H1 (cell line): Measurements from ENCODE around the gene EPRS1. TPM values are rescaled to one million over a fixed set of nuclear protein-coding genes. Genes with fewer than 3 reads are reported as not detected.

ENCODE experiments used
- CTCF ChIA-PET: fragments of 300-600 bp; sonication (Branson Sonifier 250); formaldehyde crosslinking; loops from one replicate; lab custom pipeline; 2021; ENCODE audit not compliant: partially characterized antibody; lab: Charles Lee
- POLR2A ChIA-PET: fragments of 300-600 bp; sonication (Branson Sonifier 250); formaldehyde crosslinking; loops from one replicate; lab custom pipeline; 2021; ENCODE audit warnings: inconsistent platforms; ENCODE audit not compliant: partially characterized antibody; lab: Charles Lee
- DNase-seq, 2 experiments: peaks; one replicate each; pipeline versions ENCODE4 v3.0.0 to v3.0.0-alpha.2; 2010 to 2022; ENCODE audit warnings: low spot score in 2 of 2, low read depth in 1 of 2, mixed read lengths in 1 of 2
- FAIRE-seq: peaks from 2 replicates; lab custom pipeline; 2011; peaks lifted over from hg19 to GRCh38; lab: Jason Lieb, UNC
- H2AFZ ChIP-seq: 2 replicates; pipeline ENCODE4 v1.8.1; 2012; ENCODE audit warnings: low read length, inconsistent platforms
- H2AK5ac ChIP-seq: 2 replicates; pipeline ENCODE4 v1.6.1; 2013; ENCODE audit warnings: low read depth, low read length
- H2BK120ac ChIP-seq: replicated peaks from 2 replicates; pipeline ENCODE3; 2013; ENCODE audit warnings: low read depth, low read length, inconsistent platforms
- H2BK12ac ChIP-seq: 2 replicates; pipeline ENCODE4 v1.6.1; 2013; ENCODE audit warnings: low read depth, low read length
- H2BK15ac ChIP-seq: 2 replicates; pipeline ENCODE4 v1.6.1; 2013; ENCODE audit warnings: low read length
- H2BK20ac ChIP-seq: 2 replicates; pipeline ENCODE4 v1.6.1; 2013; ENCODE audit warnings: low read length
- H2BK5ac ChIP-seq: 2 replicates; pipeline ENCODE4 v1.6.1; 2013; ENCODE audit warnings: low read depth, low read length
- H3K14ac ChIP-seq: 2 replicates; pipeline ENCODE4 v1.6.1; 2013; ENCODE audit warnings: inconsistent platforms; ENCODE audit not compliant: insufficient read length
- H3K18ac ChIP-seq: 2 replicates; pipeline ENCODE4 v1.6.1; 2013; ENCODE audit warnings: low read length; ENCODE audit errors: extremely low read depth
- H3K23ac ChIP-seq: 2 replicates; pipeline ENCODE4 v1.6.1; 2013; ENCODE audit warnings: inconsistent platforms; ENCODE audit not compliant: insufficient read length
- H3K23me2 ChIP-seq: 2 replicates; pipeline ENCODE4 v1.6.1; 2013; ENCODE audit warnings: low read depth, low read length
- H3K27ac ChIP-seq: 2 replicates; pipeline ENCODE4 v1.6.1; 2011; ENCODE audit warnings: low read depth, low read length, inconsistent platforms
- H3K27me3 ChIP-seq, 4 experiments: replicated peaks in 1 of 4; 1 replicate in 1 of 4; 2 replicates in 3 of 4; pipeline versions ENCODE4 v1.6.1 to v1.8.1; 2011 to 2013; ENCODE audit warnings: low read length in 3 of 4, mild to moderate bottlenecking in 3 of 4, inconsistent platforms in 2 of 4, mixed read lengths in 2 of 4, moderate library complexity in 1 of 4; ENCODE audit not compliant: control insufficient read depth in 3 of 4, insufficient read depth in 3 of 4; ENCODE audit errors: extremely low read depth in 1 of 4
- H3K36me3 ChIP-seq, 4 experiments: 2 replicates each; pipeline versions ENCODE4 v1.6.1 to v1.8.1; 2011 to 2013; ENCODE audit warnings: mild to moderate bottlenecking in 4 of 4, low read length in 3 of 4, moderate library complexity in 2 of 4, control low read depth in 1 of 4, inconsistent platforms in 1 of 4; ENCODE audit not compliant: insufficient read depth in 4 of 4, control insufficient read depth in 2 of 4
- H3K4ac ChIP-seq: replicated peaks from 2 replicates; pipeline ENCODE3; 2013; ENCODE audit warnings: low read length, low read depth, mixed read lengths, inconsistent platforms; ENCODE audit not compliant: insufficient read length
- H3K4me1 ChIP-seq, 4 experiments: replicated peaks in 1 of 4; 1 replicate in 1 of 4; 2 replicates in 3 of 4; pipeline versions ENCODE4 v1.6.1 to v1.8.1; 2011 to 2013; ENCODE audit warnings: low read length in 3 of 4, inconsistent platforms in 2 of 4, mixed read lengths in 1 of 4; ENCODE audit not compliant: insufficient read depth in 4 of 4, control insufficient read depth in 3 of 4
- H3K4me2 ChIP-seq, 2 experiments: 2 replicates each; pipeline versions ENCODE4 v1.6.1 to v1.8.1; 2011 to 2013; ENCODE audit warnings: low read depth in 2 of 2, low read length in 2 of 2, control low read depth in 1 of 2, inconsistent platforms in 1 of 2, mild to moderate bottlenecking in 1 of 2; ENCODE audit not compliant: insufficient read depth in 1 of 2
- H3K4me3 ChIP-seq, 4 experiments: fragments of 200-600, 300-600 bp in 1 of 4; sonication (generic), shearing (Covaris generic), sonication (Bioruptor Twin) in 1 of 4; 2 replicates each; pipeline versions ENCODE4 v1.5.1 to v1.8.1; 2011 to 2016; ENCODE audit warnings: low read length in 4 of 4, low read depth in 3 of 4, control low read depth in 2 of 4, inconsistent platforms in 2 of 4, mild to moderate bottlenecking in 2 of 4, mixed read lengths in 1 of 4, moderate library complexity in 1 of 4; ENCODE audit not compliant: insufficient read depth in 2 of 4; ENCODE audit errors: extremely low read depth in 1 of 4
- H3K56ac ChIP-seq: replicated peaks from 2 replicates; pipeline ENCODE3; 2013; ENCODE audit warnings: low read depth, mild to moderate bottlenecking, mixed read lengths, low read length, inconsistent platforms; ENCODE audit not compliant: insufficient read length
- H3K79me1 ChIP-seq: 2 replicates; pipeline ENCODE4 v1.6.1; 2013; ENCODE audit warnings: low read depth, low read length, control low read depth
- H3K79me2 ChIP-seq, 2 experiments: 2 replicates each; pipeline versions ENCODE4 v1.6.1 to v1.8.1; 2012 to 2013; ENCODE audit warnings: low read length in 2 of 2, mild to moderate bottlenecking in 2 of 2, inconsistent platforms in 1 of 2; ENCODE audit not compliant: insufficient read depth in 2 of 2, control insufficient read depth in 1 of 2
- H3K9ac ChIP-seq, 4 experiments: replicated peaks in 1 of 4; 1 replicate in 1 of 4; 2 replicates in 3 of 4; pipeline versions ENCODE4 v1.6.1 to v1.8.1; 2011 to 2013; ENCODE audit warnings: low read depth in 3 of 4, low read length in 3 of 4, control low read depth in 2 of 4, mild to moderate bottlenecking in 2 of 4, moderate library complexity in 2 of 4, inconsistent platforms in 1 of 4; ENCODE audit errors: extremely low read depth in 1 of 4
- H3K9me3 ChIP-seq, 2 experiments: 2 replicates each; pipeline versions ENCODE4 v1.6.1 to v1.8.1; 2012 to 2013; ENCODE audit warnings: mild to moderate bottlenecking in 2 of 2, moderate library complexity in 2 of 2, control low read depth in 1 of 2, inconsistent platforms in 1 of 2, low read depth in 1 of 2, low read length in 1 of 2, mixed read lengths in 1 of 2; ENCODE audit not compliant: insufficient read depth in 2 of 2
- H4K20me1 ChIP-seq, 2 experiments: replicated peaks in 1 of 2; 2 replicates each; pipeline versions ENCODE3 to v1.8.1; 2011 to 2013; ENCODE audit warnings: inconsistent platforms in 2 of 2, low read length in 2 of 2, mild to moderate bottlenecking in 1 of 2; ENCODE audit not compliant: insufficient read depth in 2 of 2, control insufficient read depth in 1 of 2
- H4K5ac ChIP-seq: 2 replicates; pipeline ENCODE4 v1.6.1; 2013; ENCODE audit warnings: low read length, low read depth, mixed read lengths, inconsistent platforms; ENCODE audit not compliant: insufficient read length
- H4K8ac ChIP-seq: 2 replicates; pipeline ENCODE4 v1.8.0; 2013; ENCODE audit warnings: mild to moderate bottlenecking, moderate library complexity, low read length, inconsistent platforms; ENCODE audit not compliant: insufficient read depth; ENCODE audit errors: extremely low read depth
- H4K91ac ChIP-seq: replicated peaks from 2 replicates; pipeline ENCODE3; 2013; ENCODE audit warnings: low read length, mixed read lengths, inconsistent platforms; ENCODE audit not compliant: insufficient read length
- ATF3 ChIP-seq: IDR thresholded peaks from 2 replicates; pipeline ENCODE4 v1.6.1; 2011; ENCODE audit warnings: low read depth, mild to moderate bottlenecking, low read length; ENCODE audit not compliant: insufficient read depth
- BCL11A ChIP-seq, 2 experiments: IDR thresholded peaks; one replicate each; pipeline ENCODE4 v1.6.1; 2011; ENCODE audit warnings: low read depth in 2 of 2, low read length in 2 of 2, mild to moderate bottlenecking in 2 of 2
- CBX5 ChIP-seq: fragments of 300-800, 300-1000 bp; sonication (generic); IDR thresholded peaks from 2 replicates; pipeline ENCODE4 v1.7.1; 2016; ENCODE audit warnings: antibody characterized with exemption, low read length, low read depth
- CBX8 ChIP-seq: fragments of 300-800, 300-1000 bp; sonication (generic); IDR thresholded peaks from 2 replicates; pipeline ENCODE4 v1.7.1; 2016; ENCODE audit warnings: low read depth, low read length, borderline replicate concordance
- CTBP2 ChIP-seq: IDR thresholded peaks from 2 replicates; pipeline ENCODE4 v1.7.0; 2011; ENCODE audit warnings: borderline replicate concordance, mild to moderate bottlenecking, moderate library complexity, mixed read lengths, low read length; ENCODE audit not compliant: insufficient read depth, insufficient read length
- EP300 ChIP-seq, 2 experiments: IDR thresholded peaks; 1 replicate in 1 of 2; 2 replicates in 1 of 2; pipeline ENCODE4 v1.6.1; 2011 to 2012; ENCODE audit warnings: low read depth in 2 of 2, low read length in 2 of 2, mild to moderate bottlenecking in 2 of 2, borderline replicate concordance in 1 of 2, inconsistent platforms in 1 of 2, moderate library complexity in 1 of 2
- GTF2F1 ChIP-seq: IDR thresholded peaks from 2 replicates; pipeline ENCODE4 v1.6.1; 2012; ENCODE audit warnings: low read depth, low read length, improper control_type of control experiment, borderline replicate concordance
- KDM1A ChIP-seq: fragments of 200-600, 300-600 bp; sonication (generic); IDR thresholded peaks from 2 replicates; pipeline ENCODE4 v1.7.1; 2016; ENCODE audit warnings: mild to moderate bottlenecking, low read length, borderline replicate concordance
- KDM4A ChIP-seq: IDR thresholded peaks from one replicate; pipeline ENCODE4 v1.7.1; 2012; ENCODE audit warnings: low read depth, mild to moderate bottlenecking, moderate library complexity, low read length, inconsistent platforms; ENCODE audit not compliant: severe bottlenecking
- POLR2AphosphoS5 ChIP-seq: IDR thresholded peaks from 2 replicates; pipeline ENCODE4 v1.6.1; 2011; ENCODE audit warnings: low read depth, low read length
- TCF12 ChIP-seq: IDR thresholded peaks from 2 replicates; pipeline ENCODE4 v1.6.1; 2011; ENCODE audit warnings: low read depth, mild to moderate bottlenecking, low read length
- USF2 ChIP-seq: IDR thresholded peaks from 2 replicates; pipeline ENCODE4 v1.6.1; 2011; ENCODE audit warnings: low read length, improper control_type of control experiment
- WGBS, 2 experiments: shearing (Covaris generic) in 1 of 2; methylation state at CpG; one replicate each; pipeline versions ENCODE4 v1.1.6 to v1.1.7; 2013 to 2015; ENCODE audit warnings: low lambda C conversion rate in 2 of 2, mixed read lengths in 2 of 2, inconsistent platforms in 1 of 2, low coverage in 1 of 2, missing lambda C conversion rate in 1 of 2; ENCODE audit not compliant: insufficient replicate concordance in 2 of 2, insufficient coverage in 1 of 2, insufficient read length in 1 of 2; ENCODE audit errors: extremely low coverage in 1 of 2, missing lambda C conversion rate in 1 of 2; 5-methylcytosine and 5-hydroxymethylcytosine counted together
- polyA plus RNA-seq, 7 experiments: library from polyadenylated mRNA; depleted of rRNA in 3 of 7; stranded (reverse) in 5 of 7; unstranded in 2 of 7; fragments of >200 nt in 5 of 7; fragments of 200-250 nt in 2 of 7; gene quantifications; 1 replicate in 5 of 7; 2 replicates in 1 of 7; 4 replicates in 1 of 7; pipeline versions ENCODE4 v1.2.1 to v1.2.3, GENCODE V29; 2011 to 2013; ENCODE audit warnings: missing spikeins in 2 of 7, mixed read lengths in 2 of 7
- total RNA-seq: library from RNA; stranded (reverse); fragmentation: NEBNext Ultra II Directional; extraction: Animal tissue kit (Norgen Biotek cat#: 25700); gene quantifications from 2 replicates; pipeline ENCODE4 v1.2.1, GENCODE V29; 2021

EPRS1 gene
- total and polyA plus RNA-seq, 2 of the 8 experiments (the other 6 are each of a cell fraction or from before 2014, with no cell fraction given), result 38.4 to 171 TPM

DNA sequence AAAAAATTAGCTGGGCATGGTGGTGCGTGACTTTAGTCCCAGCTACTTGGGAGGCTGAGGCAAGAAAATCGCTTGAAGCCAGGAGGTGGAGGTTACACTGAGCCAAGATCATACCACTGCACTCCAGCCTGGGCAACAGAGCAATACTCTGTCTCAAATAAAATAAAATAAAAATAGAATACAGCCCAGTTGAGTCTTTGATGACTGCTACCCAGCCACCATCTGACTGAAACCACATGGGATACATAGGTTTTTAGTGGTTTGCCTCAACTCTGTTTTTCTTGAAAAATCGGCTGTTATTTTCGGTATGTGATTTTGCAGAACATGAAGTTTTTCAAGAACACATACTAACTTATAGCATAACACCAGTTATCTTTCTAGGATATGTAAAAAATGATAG is 46.5 kb downstream of the EPRS1 start:
- H3K36me3 ChIP-seq, result peaks cover 2 to 64% (median 30%) of the 10 kb centered on the region in 4 experiments; a peak in 7 of 8 replicates
- no peak overlapping the region for H3K23ac ChIP-seq
- H3K27me3 ChIP-seq, result no peaks in the 10 kb centered on the region
- no peaks in the 10 kb centered on the region for H4K20me1 ChIP-seq
- WGBS, 2 experiments, result 76% methylated on average over 4 of the region's 4 CpGs; no CpG with 5 or more reads in 1 of the 2 experiments
- no peak overlapping the region for H3K27ac ChIP-seq
- no peaks in the 10 kb centered on the region for H3K23me2 ChIP-seq
- H3K4ac ChIP-seq, result no peak overlapping the region
- no peak overlapping the region for H2BK20ac ChIP-seq
- ChIA-PET POLR2A (no interaction called here), CTCF (interaction anchor here (1.0 to 3.0 kb wide), 3 partner anchors 11 to 90 kb away, joined by 3 to 17 read pairs (median 7); partner anchors contain the start of gene BPNT1)
- no peak overlapping the region for H3K4me2 ChIP-seq
- H3K56ac ChIP-seq, result no peak overlapping the region
- no peak for FAIRE-seq
- no peak overlapping the region for H2BK15ac ChIP-seq
- no peaks in the 10 kb centered on the region for H3K79me2 ChIP-seq
- no peak overlapping the region for H2AK5ac ChIP-seq
- H2BK5ac ChIP-seq, result no peak overlapping the region
- H3K4me1 ChIP-seq, result no peaks in the 10 kb centered on the region
- no peak overlapping the region for H4K5ac ChIP-seq
- H2BK120ac ChIP-seq, result no peak overlapping the region
- H3K9ac ChIP-seq, result no peak overlapping the region
- no peaks in the 10 kb centered on the region for H3K79me1 ChIP-seq
- no peaks in the 10 kb centered on the region for H3K9me3 ChIP-seq
- no peak for DNase-seq
- H2BK12ac ChIP-seq, result no peak overlapping the region
- H3K14ac ChIP-seq, result no peak overlapping the region
- H4K8ac ChIP-seq, result no peak overlapping the region
- no peak overlapping the region for H3K18ac ChIP-seq
- H4K91ac ChIP-seq, result no peak overlapping the region
- H2AFZ ChIP-seq, result no peak overlapping the region
- no peak overlapping the region for H3K4me3 ChIP-seq
- TF ChIP-seq GTF2F1, result no peak
- TF ChIP-seq ATF3, result no peak
- TF ChIP-seq KDM4A, result no peak
- TF ChIP-seq USF2, result no peak
- no peak for TF ChIP-seq TCF12
- no peak for TF ChIP-seq EP300 (IDR thresholded peaks at IDR 0.05; ENCODE audit: borderline replicate concordance in 1 of 2, low read depth in 2 of 2, low read length in 2 of 2)
- no peak for TF ChIP-seq CBX8
- no peak for TF ChIP-seq BCL11A (IDR thresholded peaks at IDR 0.05; ENCODE audit: low read depth in 2 of 2, low read length in 2 of 2)
- TF ChIP-seq CTBP2, result no peak
- no peak for TF ChIP-seq KDM1A
- TF ChIP-seq CBX5, result no peak
- TF ChIP-seq POLR2AphosphoS5, result no peak
